ENCODE results near the gene JAKMIP1. TPM values are rescaled to one million over a fixed set of nuclear protein-coding genes. Genes with fewer than 3 reads are reported as not detected.

Gene JAKMIP1
- total RNA-seq, 1 experiment from 2014 or later: not detected

DNA sequence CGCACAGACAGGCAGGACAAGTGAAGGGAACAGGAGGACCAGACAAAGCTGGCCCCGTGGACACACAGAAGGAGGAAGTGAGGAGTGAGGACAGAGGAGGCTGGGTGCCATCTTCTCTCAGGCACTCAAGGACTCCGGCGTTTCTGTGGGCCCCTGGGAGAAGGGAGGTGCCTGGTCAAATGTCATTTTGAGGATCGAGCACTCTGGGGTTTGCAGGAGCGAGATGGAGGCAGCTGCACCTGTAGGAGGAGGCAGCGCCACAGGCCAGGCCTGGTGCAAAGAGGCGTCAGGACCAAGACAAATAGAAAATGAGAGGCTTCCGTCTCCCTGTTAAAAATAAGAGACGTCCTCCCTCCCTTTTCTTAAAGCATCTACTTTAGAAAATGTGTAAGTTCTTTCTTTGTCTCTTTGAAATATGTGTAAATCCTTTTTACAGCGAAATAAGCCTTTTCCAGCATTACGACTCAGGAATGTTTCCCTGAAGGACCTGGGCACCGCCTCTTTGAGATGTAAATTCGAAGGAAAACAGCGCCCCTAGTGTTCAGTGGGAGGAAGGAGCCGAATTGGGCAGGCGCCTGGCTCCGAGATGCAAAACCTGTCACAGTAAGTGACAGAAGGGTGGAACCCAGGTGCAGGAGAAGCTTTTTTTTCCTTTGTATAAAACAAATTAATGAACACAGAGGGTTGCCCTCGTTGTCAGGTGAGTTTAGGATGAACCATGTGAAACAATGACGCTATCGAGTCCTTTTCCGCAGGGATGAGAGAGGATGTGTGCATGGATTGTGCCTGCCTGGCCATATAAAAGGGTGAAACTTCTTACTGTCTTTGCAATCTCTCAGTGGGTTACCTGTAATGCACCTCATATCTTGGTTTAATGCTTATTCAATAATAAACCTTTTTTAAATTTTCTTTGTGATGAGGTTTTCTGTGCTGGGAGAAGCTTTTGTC lies 180.8 kb downstream of the JAKMIP1 start:
- in situ Hi-C loops (cut with HindIII; ENCODE audit: low pct_unique_long_range_greater_than_20kb, low sequenced_read_pairs): no loop called here
- intact Hi-C loops (cut with micrococcal nuclease; ENCODE audit: unreplicated experiment): no loop called here
- ATAC-seq (peak; percentile 69; the same call in 1 of the 2 replicates), DNase-seq (ENCODE audit: low read depth, low spot score) (peak; percentile 20)
- no peaks in the 10 kb centered on the region for H3K36me3 ChIP-seq (ENCODE audit: control insufficient read depth, insufficient read depth, low read length)
- no peak overlapping the region for H3K4me3 ChIP-seq (ENCODE audit: low read depth in 2 of 2, low read length in 2 of 2)
- CTCF ChIA-PET: interaction anchor here (0.6 kb wide), 1 partner anchor 110 kb away, joined by 3 read pairs; no protein-coding TSS in a partner anchor
- no peaks in the 10 kb centered on the region; the same call in 1 of the 2 replicates for H3K27me3 ChIP-seq (ENCODE audit: control insufficient read depth, insufficient read depth, low read length)
- no peaks in the 10 kb centered on the region for H3K9me3 ChIP-seq (ENCODE audit: control insufficient read depth, insufficient read depth, low read depth, low read length)
- H3K27ac ChIP-seq (ENCODE audit: low read length): no peak overlapping the region
- TF ChIP-seq TCF7L2 (IDR thresholded peaks at IDR 0.05; ENCODE audit: low read depth, low read length) (no peak), SIN3A (IDR thresholded peaks at IDR 0.05; ENCODE audit: borderline replicate concordance, insufficient read depth, low read depth, low read length) (no peak), POLR2AphosphoS5 (IDR thresholded peaks at IDR 0.05; ENCODE audit: low read depth, low read length) (no peak)
- TF ChIP-seq, protein P1, sequence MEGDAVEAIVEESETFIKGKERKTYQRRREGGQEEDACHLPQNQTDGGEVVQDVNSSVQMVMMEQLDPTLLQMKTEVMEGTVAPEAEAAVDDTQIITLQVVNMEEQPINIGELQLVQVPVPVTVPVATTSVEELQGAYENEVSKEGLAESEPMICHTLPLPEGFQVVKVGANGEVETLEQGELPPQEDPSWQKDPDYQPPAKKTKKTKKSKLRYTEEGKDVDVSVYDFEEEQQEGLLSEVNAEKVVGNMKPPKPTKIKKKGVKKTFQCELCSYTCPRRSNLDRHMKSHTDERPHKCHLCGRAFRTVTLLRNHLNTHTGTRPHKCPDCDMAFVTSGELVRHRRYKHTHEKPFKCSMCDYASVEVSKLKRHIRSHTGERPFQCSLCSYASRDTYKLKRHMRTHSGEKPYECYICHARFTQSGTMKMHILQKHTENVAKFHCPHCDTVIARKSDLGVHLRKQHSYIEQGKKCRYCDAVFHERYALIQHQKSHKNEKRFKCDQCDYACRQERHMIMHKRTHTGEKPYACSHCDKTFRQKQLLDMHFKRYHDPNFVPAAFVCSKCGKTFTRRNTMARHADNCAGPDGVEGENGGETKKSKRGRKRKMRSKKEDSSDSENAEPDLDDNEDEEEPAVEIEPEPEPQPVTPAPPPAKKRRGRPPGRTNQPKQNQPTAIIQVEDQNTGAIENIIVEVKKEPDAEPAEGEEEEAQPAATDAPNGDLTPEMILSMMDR (IDR thresholded peaks at IDR 0.05): peak; percentile 90
- TF ChIP-seq, protein P2, sequence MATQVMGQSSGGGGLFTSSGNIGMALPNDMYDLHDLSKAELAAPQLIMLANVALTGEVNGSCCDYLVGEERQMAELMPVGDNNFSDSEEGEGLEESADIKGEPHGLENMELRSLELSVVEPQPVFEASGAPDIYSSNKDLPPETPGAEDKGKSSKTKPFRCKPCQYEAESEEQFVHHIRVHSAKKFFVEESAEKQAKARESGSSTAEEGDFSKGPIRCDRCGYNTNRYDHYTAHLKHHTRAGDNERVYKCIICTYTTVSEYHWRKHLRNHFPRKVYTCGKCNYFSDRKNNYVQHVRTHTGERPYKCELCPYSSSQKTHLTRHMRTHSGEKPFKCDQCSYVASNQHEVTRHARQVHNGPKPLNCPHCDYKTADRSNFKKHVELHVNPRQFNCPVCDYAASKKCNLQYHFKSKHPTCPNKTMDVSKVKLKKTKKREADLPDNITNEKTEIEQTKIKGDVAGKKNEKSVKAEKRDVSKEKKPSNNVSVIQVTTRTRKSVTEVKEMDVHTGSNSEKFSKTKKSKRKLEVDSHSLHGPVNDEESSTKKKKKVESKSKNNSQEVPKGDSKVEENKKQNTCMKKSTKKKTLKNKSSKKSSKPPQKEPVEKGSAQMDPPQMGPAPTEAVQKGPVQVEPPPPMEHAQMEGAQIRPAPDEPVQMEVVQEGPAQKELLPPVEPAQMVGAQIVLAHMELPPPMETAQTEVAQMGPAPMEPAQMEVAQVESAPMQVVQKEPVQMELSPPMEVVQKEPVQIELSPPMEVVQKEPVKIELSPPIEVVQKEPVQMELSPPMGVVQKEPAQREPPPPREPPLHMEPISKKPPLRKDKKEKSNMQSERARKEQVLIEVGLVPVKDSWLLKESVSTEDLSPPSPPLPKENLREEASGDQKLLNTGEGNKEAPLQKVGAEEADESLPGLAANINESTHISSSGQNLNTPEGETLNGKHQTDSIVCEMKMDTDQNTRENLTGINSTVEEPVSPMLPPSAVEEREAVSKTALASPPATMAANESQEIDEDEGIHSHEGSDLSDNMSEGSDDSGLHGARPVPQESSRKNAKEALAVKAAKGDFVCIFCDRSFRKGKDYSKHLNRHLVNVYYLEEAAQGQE (IDR thresholded peaks at IDR 0.05; ENCODE audit: insufficient read depth in 1 of 2, low read depth in 2 of 2, low read length in 1 of 2): no peak
- H3K4me1 ChIP-seq (ENCODE audit: control insufficient read depth, insufficient read depth, low read length): no peaks in the 10 kb centered on the region
- no TSS peak for BruUV-seq (replicated peaks)
- POLR2A ChIA-PET: no interaction called here

DNA sequence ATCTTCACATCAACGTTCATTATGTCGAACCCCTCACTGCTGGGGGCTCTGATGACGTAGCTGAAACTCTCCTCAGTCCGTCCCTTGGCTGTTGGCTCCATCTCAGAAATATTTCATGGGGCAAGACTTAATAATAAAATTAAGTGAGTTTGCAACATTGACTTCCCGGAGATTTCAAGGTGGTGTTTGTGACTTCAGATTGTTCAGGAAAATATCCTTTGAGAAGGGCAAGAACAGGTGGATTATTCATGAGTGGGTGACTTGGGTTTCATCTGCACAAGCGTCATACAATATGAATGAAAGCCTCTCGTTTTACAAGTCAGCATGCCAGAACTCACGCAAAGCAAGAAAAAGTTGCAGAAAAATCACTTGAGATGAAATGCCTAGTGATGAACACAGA lies 182.0 kb downstream of the JAKMIP1 start, which contains the start of gene C4orf50:
Gene C4orf50 (minus strand): TSS at position 101 of the 400 bp plus-strand sequence.
- CTCF ChIA-PET: interaction anchor here (0.6 kb wide), 1 partner anchor 98 kb away, joined by 3 read pairs; no protein-coding TSS in a partner anchor
- no TSS peak for BruUV-seq (replicated peaks)
- no peaks in the 10 kb centered on the region; the same call in 1 of the 2 replicates for H3K27me3 ChIP-seq (ENCODE audit: control insufficient read depth, insufficient read depth, low read length)

More for the DNA sequence above, 182.0 kb downstream of the JAKMIP1 start, which contains the start of gene C4orf50:
- POLR2A ChIA-PET: no interaction called here
- H3K27ac ChIP-seq (ENCODE audit: low read length): no peak within 1 kb of the TSS
- no peaks in the 10 kb centered on the region for H3K9me3 ChIP-seq (ENCODE audit: control insufficient read depth, insufficient read depth, low read depth, low read length)
- in situ Hi-C loops (cut with HindIII; ENCODE audit: low pct_unique_long_range_greater_than_20kb, low sequenced_read_pairs) (no loop called here), intact Hi-C loops (cut with micrococcal nuclease; ENCODE audit: unreplicated experiment) (no loop called here)
- no peak for ATAC-seq
- no peaks in the 10 kb centered on the region for H3K36me3 ChIP-seq (ENCODE audit: control insufficient read depth, insufficient read depth, low read length)
- no peak for DNase-seq (ENCODE audit: low read depth, low spot score)
- no peak within 1 kb of the TSS for H3K4me3 ChIP-seq (ENCODE audit: low read depth in 2 of 2, low read length in 2 of 2)
- TF ChIP-seq, protein P1 (IDR thresholded peaks at IDR 0.05): no peak
- TF ChIP-seq POLR2AphosphoS5 (IDR thresholded peaks at IDR 0.05; ENCODE audit: low read depth, low read length) (no peak), SIN3A (IDR thresholded peaks at IDR 0.05; ENCODE audit: borderline replicate concordance, insufficient read depth, low read depth, low read length) (no peak), TCF7L2 (IDR thresholded peaks at IDR 0.05; ENCODE audit: low read depth, low read length) (no peak)
- TF ChIP-seq, protein P2 (IDR thresholded peaks at IDR 0.05; ENCODE audit: insufficient read depth in 1 of 2, low read depth in 2 of 2, low read length in 1 of 2): no peak
- no peaks in the 10 kb centered on the region for H3K4me1 ChIP-seq (ENCODE audit: control insufficient read depth, insufficient read depth, low read length)
